Smooth muscle cell (in vitro differentiated cells): ENCODE results near the gene FXN. TPM values are rescaled to one million over a fixed set of nuclear protein-coding genes. Genes with fewer than 3 reads are reported as not detected.
A peak's percentile ranks its signal among the peaks of the same experiment; 100 is the strongest.
"Not testable (repeated sequence)": the region's sequence is repeated elsewhere in the genome, so short reads cannot be mapped to it uniquely, and the experiment has no call there.

Source experiments
- DNase-seq: peaks from one replicate; lab custom pipeline; 2025; ENCODE audit not compliant: unreplicated experiment; lab: John Stamatoyannopoulos, UW
- H2AFZ ChIP-seq: fragments of 200-600 bp; sonication (generic); 2 replicates; pipeline ENCODE4 v1.6.0; 2016; ENCODE audit warnings: antibody characterized with exemption, low read depth, mild to moderate bottlenecking
- H3F3A ChIP-seq: fragments of 200-600 bp; sonication (generic); 2 replicates; pipeline ENCODE4 v1.6.0; 2017; ENCODE audit warnings: antibody characterized with exemption, low read depth
- H3K27ac ChIP-seq: fragments of 200-600 bp; sonication (generic); 2 replicates; pipeline ENCODE4 v1.5.1; 2016; ENCODE audit warnings: low read depth, mild to moderate bottlenecking
- H3K27me3 ChIP-seq: fragments of 200-600 bp; sonication (generic); 2 replicates; pipeline ENCODE4 v1.6.1; 2016; ENCODE audit warnings: low read depth, mild to moderate bottlenecking
- H3K36me3 ChIP-seq: fragments of 200-600 bp; sonication (generic); 2 replicates; pipeline ENCODE4 v1.5.1; 2016; ENCODE audit warnings: low read depth
- H3K4me1 ChIP-seq: fragments of 200-600 bp; sonication (generic); 2 replicates; pipeline ENCODE4 v1.5.1; 2016; ENCODE audit warnings: low read depth
- H3K4me2 ChIP-seq: fragments of 200-600 bp; sonication (generic); 2 replicates; pipeline ENCODE4 v1.6.0; 2016; ENCODE audit warnings: mild to moderate bottlenecking
- H3K4me3 ChIP-seq: fragments of 200-600 bp; sonication (generic); 2 replicates; pipeline ENCODE4 v1.5.1; 2016; ENCODE audit warnings: mild to moderate bottlenecking
- H3K79me2 ChIP-seq: fragments of 200-600 bp; sonication (generic); 2 replicates; pipeline ENCODE4 v1.6.0; 2016; ENCODE audit warnings: low read depth, mild to moderate bottlenecking
- H3K9ac ChIP-seq: fragments of 200-600 bp; sonication (generic); 2 replicates; pipeline ENCODE4 v1.6.0; 2016; ENCODE audit warnings: low read depth
- H3K9me3 ChIP-seq: fragments of 200-600 bp; sonication (generic); replicated peaks from 2 replicates; pipeline ENCODE4 v1.5.1; 2016; ENCODE audit warnings: low read depth
- H4K20me1 ChIP-seq: fragments of 200-600 bp; sonication (generic); 2 replicates; pipeline ENCODE4 v1.6.0; 2016; ENCODE audit warnings: low read depth
- WGBS: methylation state at CpG from one replicate; pipeline ENCODE4 v1.1.7; 2016; ENCODE audit warnings: low lambda C conversion rate; 5-methylcytosine and 5-hydroxymethylcytosine counted together
- polyA plus RNA-seq: library from polyadenylated mRNA; unstranded; fragments of >200 nt; fragmentation: Nextera tagmentation; extraction: Ambion mirVana; gene quantifications from 2 replicates; pipeline ENCODE4 v1.2.1, GENCODE V29; 2016
- total RNA-seq: library from RNA; depleted of rRNA; stranded (reverse); fragments of >200 nt; gene quantifications from 2 replicates; pipeline ENCODE4 v1.2.3, GENCODE V29; 2014
- TF ChIP-seq, protein P1 (sequence below): fragments of 200-600 bp; sonication (generic); IDR thresholded peaks from 2 replicates; pipeline ENCODE4 v1.5.1; 2017; ENCODE audit warnings: borderline replicate concordance, mild to moderate bottlenecking, antibody characterized with exemption; ENCODE audit not compliant: insufficient read depth, poor library complexity, severe bottlenecking

Gene FXN
- total RNA-seq = 3.3 and 16.0 TPM in 2 replicates
- 15.2 and 21.1 TPM in 2 replicates for polyA plus RNA-seq

- H3K9me3 ChIP-seq = no peaks in the 10 kb centered on the region
- WGBS = 2% methylated on average over 64 of the region's 75 CpGs
- H3K79me2 ChIP-seq = peaks cover 22% of the 10 kb centered on the region
- no peaks in the 10 kb centered on the region for H4K20me1 ChIP-seq
- DNase-seq = peak; percentile 69
- TF ChIP-seq, protein P1, sequence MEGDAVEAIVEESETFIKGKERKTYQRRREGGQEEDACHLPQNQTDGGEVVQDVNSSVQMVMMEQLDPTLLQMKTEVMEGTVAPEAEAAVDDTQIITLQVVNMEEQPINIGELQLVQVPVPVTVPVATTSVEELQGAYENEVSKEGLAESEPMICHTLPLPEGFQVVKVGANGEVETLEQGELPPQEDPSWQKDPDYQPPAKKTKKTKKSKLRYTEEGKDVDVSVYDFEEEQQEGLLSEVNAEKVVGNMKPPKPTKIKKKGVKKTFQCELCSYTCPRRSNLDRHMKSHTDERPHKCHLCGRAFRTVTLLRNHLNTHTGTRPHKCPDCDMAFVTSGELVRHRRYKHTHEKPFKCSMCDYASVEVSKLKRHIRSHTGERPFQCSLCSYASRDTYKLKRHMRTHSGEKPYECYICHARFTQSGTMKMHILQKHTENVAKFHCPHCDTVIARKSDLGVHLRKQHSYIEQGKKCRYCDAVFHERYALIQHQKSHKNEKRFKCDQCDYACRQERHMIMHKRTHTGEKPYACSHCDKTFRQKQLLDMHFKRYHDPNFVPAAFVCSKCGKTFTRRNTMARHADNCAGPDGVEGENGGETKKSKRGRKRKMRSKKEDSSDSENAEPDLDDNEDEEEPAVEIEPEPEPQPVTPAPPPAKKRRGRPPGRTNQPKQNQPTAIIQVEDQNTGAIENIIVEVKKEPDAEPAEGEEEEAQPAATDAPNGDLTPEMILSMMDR = peak; percentile 97
- peak within 1 kb of the TSS; percentile 10 for H3K27ac ChIP-seq
- peaks cover 6% of the 10 kb centered on the region for H3K4me1 ChIP-seq
- H3K27me3 ChIP-seq = no peaks in the 10 kb centered on the region
- H3K4me2 ChIP-seq = peak within 1 kb of the TSS; percentile 89
- peak within 1 kb of the TSS; percentile 70 for H3K4me3 ChIP-seq
- H3K9ac ChIP-seq = peak within 1 kb of the TSS; percentile 31
- peak within 1 kb of the TSS; percentile 92 for H2AFZ ChIP-seq
- H3F3A ChIP-seq = no peaks in the 10 kb centered on the region
- no peaks in the 10 kb centered on the region for H3K36me3 ChIP-seq
These were observed at the start of gene FXN for GRCh38 chr9:69035438-69036308. FXN (plus strand) TSS chr9:69035752; CDS start chr9:69035783, 31 bp downstream.

GRCh38 chr9:68986949-68987348 is 48.6 kb upstream of the FXN start:
- 92% methylated on average over 7 of the region's 7 CpGs for WGBS
- H3K4me3 ChIP-seq, H3K36me3 ChIP-seq, H3K27ac ChIP-seq, H3K9ac ChIP-seq, DNase-seq, H4K20me1 ChIP-seq, H2AFZ ChIP-seq, H3K79me2 ChIP-seq, H3K4me1 ChIP-seq, H3F3A ChIP-seq, H3K27me3 ChIP-seq, H3K9me3 ChIP-seq, H3K4me2 ChIP-seq: not testable (repeated sequence)

DNA sequence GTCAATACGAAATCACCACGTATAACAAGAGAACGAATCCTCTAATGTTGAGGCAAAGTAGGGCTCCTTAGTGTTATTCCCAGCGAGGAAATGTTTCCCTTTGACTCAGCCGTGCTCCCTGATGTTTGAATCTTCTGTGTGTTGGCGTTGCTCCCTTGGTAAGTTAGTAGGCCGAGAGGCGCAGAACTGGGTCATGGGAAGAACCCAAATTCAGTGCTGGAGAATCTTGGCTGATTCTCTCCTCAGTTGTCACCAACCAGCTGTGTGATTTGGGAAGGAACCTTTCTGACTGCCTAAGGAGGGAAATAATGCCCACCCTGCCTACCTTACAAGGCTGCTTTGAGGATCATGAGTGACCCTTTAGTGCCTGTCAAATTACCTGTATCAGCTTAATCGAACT is 44.1 kb upstream of the FXN start:
- 94% methylated on average over 9 of the region's 9 CpGs for WGBS
- Histone ChIP-seq H4K20me1 (no peaks in the 10 kb centered on the region), H3K79me2 (no peaks in the 10 kb centered on the region), H3K9me3 (no peaks in the 10 kb centered on the region), H3K4me3 (no peak overlapping the region), H3K27ac (no peak overlapping the region), H3K27me3 (no peaks in the 10 kb centered on the region), H3K4me2 (no peak overlapping the region), H3K9ac (no peak overlapping the region), H3F3A (no peaks in the 10 kb centered on the region), H2AFZ (no peak overlapping the region), H3K36me3 (no peaks in the 10 kb centered on the region), H3K4me1 (peaks cover 3% of the 10 kb centered on the region)
- no peak for DNase-seq
- TF ChIP-seq, protein P1 = no peak

DNA sequence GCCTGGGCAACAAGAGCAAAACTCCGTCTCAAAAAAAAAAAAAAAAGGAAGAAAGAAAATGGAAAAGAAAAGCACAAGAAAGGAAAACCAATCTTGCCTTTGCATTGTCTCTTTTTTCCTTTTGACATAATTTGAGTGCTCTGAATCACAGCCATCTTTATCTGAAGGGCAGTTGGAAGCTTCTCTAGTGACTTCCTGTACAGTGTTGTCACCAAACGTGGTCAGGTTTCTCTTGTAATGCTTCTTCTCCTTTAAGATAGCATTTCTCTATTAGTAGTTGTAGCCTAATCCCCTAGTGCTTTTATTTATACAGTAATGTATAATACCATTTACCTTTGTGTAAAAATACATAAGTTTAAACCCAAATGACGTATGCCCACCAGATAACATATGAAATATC is 39.8 kb upstream of the FXN start:
- H3F3A ChIP-seq = no peaks in the 10 kb centered on the region
- peaks cover 27% of the 10 kb centered on the region for H3K4me1 ChIP-seq
- no peaks in the 10 kb centered on the region for H3K36me3 ChIP-seq
- H3K79me2 ChIP-seq = no peaks in the 10 kb centered on the region
- H3K4me3 ChIP-seq = no peak overlapping the region
- TF ChIP-seq, protein P1 = no peak
- no peak overlapping the region for H3K27ac ChIP-seq
- H3K9ac ChIP-seq = no peak overlapping the region
- H3K4me2 ChIP-seq = no peak overlapping the region
- no peak overlapping the region for H2AFZ ChIP-seq
- no peaks in the 10 kb centered on the region for H3K27me3 ChIP-seq
- WGBS = 87% methylated on average over 3 of the region's 3 CpGs
- H3K9me3 ChIP-seq = no peaks in the 10 kb centered on the region
- H4K20me1 ChIP-seq = no peaks in the 10 kb centered on the region
- DNase-seq = no peak
